ENCODE measurements around the gene TECTA.

- TF ChIP-seq CTCF (IDR thresholded peaks at IDR 0.05) (no peak), POLR2A (IDR thresholded peaks at IDR 0.05) (no peak)
These were observed 136.9 kb downstream of the TECTA start for GRCh38 chr11:121237686-121238658.
